HEK293 (cell line): ENCODE measurements around the gene PER1.

ENCODE experiments used
- ATF2 ChIP-seq: fragments of 450-650 bp; formaldehyde crosslinking; IDR thresholded peaks from 2 replicates; pipeline ENCODE4 v1.5.1; 2016; ENCODE audit warnings: missing biosample characterization, missing genetic modification characterization, low read depth
- HIC1 ChIP-seq: fragments of 450-650 bp; formaldehyde crosslinking; IDR thresholded peaks from 2 replicates; pipeline ENCODE4 v1.5.1; 2016; ENCODE audit warnings: missing biosample characterization, missing genetic modification characterization
- KLF10 ChIP-seq: fragments of 450-650 bp; IDR thresholded peaks from 2 replicates; pipeline ENCODE4 v1.5.1; 2018; ENCODE audit warnings: missing biosample characterization, mild to moderate bottlenecking, missing genetic modification characterization
- MZF1 ChIP-seq: fragments of 450-650 bp; formaldehyde crosslinking; IDR thresholded peaks from 2 replicates; pipeline ENCODE4 v1.5.1; 2017; ENCODE audit warnings: missing biosample characterization, missing genetic modification characterization, borderline replicate concordance
- RBAK ChIP-seq: fragments of 450-650 bp; formaldehyde crosslinking; IDR thresholded peaks from 2 replicates; pipeline ENCODE4 v1.5.1; 2016; ENCODE audit warnings: missing biosample characterization, missing genetic modification characterization
- SETDB1 ChIP-seq: IDR thresholded peaks from one replicate; pipeline ENCODE4 v1.6.1; 2017; ENCODE audit warnings: mild to moderate bottlenecking, low read length, moderate library complexity, mixed read lengths; ENCODE audit not compliant: insufficient read length
- SP2 ChIP-seq: fragments of 450-650 bp; formaldehyde crosslinking; IDR thresholded peaks from 2 replicates; pipeline ENCODE4 v1.5.1; 2016; ENCODE audit warnings: missing biosample characterization, missing genetic modification characterization
- SP3 ChIP-seq: fragments of 450-650 bp; formaldehyde crosslinking; IDR thresholded peaks from 2 replicates; pipeline ENCODE4 v1.5.1; 2016; ENCODE audit warnings: missing biosample characterization, missing genetic modification characterization
- ZBTB17 ChIP-seq: fragments of 450-650 bp; formaldehyde crosslinking; IDR thresholded peaks from 2 replicates; pipeline ENCODE4 v1.5.1; 2016; ENCODE audit warnings: missing biosample characterization, missing genetic modification characterization
- ZBTB48 ChIP-seq: fragments of 450-650 bp; formaldehyde crosslinking; IDR thresholded peaks from 2 replicates; pipeline ENCODE4 v1.5.1; 2016; ENCODE audit warnings: missing biosample characterization, missing genetic modification characterization
- ZEB2 ChIP-seq: fragments of 450-650 bp; formaldehyde crosslinking; IDR thresholded peaks from 2 replicates; pipeline ENCODE4 v1.5.1; 2016; ENCODE audit warnings: missing biosample characterization, missing genetic modification characterization
- ZFP69B ChIP-seq: fragments of 450-650 bp; formaldehyde crosslinking; IDR thresholded peaks from 2 replicates; pipeline ENCODE4 v1.5.1; 2016; ENCODE audit warnings: missing biosample characterization, missing genetic modification characterization
- ZIC2 ChIP-seq: fragments of 450-650 bp; formaldehyde crosslinking; IDR thresholded peaks from 2 replicates; pipeline ENCODE4 v1.5.1; 2016; ENCODE audit warnings: missing biosample characterization, missing genetic modification characterization
- ZNF112 ChIP-seq: fragments of 450-650 bp; formaldehyde crosslinking; IDR thresholded peaks from 2 replicates; pipeline ENCODE4 v1.5.0; 2017; ENCODE audit warnings: missing biosample characterization, missing genetic modification characterization
- ZNF2 ChIP-seq: fragments of 450-650 bp; formaldehyde crosslinking; IDR thresholded peaks from 2 replicates; pipeline ENCODE4 v1.5.1; 2016; ENCODE audit warnings: missing biosample characterization, missing genetic modification characterization
- ZNF311 ChIP-seq: fragments of 450-650 bp; formaldehyde crosslinking; IDR thresholded peaks from 2 replicates; pipeline ENCODE4 v1.5.1; 2017; ENCODE audit warnings: missing biosample characterization, missing genetic modification characterization, borderline replicate concordance
- ZNF394 ChIP-seq: fragments of 450-650 bp; formaldehyde crosslinking; IDR thresholded peaks from 2 replicates; pipeline ENCODE4 v1.5.1; 2016; ENCODE audit warnings: missing biosample characterization, missing genetic modification characterization, mild to moderate bottlenecking, moderate library complexity, borderline replicate concordance
- ZNF626 ChIP-seq: fragments of 450-650 bp; sonication (Bioruptor Pico); formaldehyde crosslinking; IDR thresholded peaks from 2 replicates; pipeline ENCODE4 v1.5.1; 2018; ENCODE audit warnings: missing biosample characterization, missing genetic modification characterization, inconsistent platforms
- ZNF768 ChIP-seq: fragments of 450-650 bp; formaldehyde crosslinking; IDR thresholded peaks from 2 replicates; pipeline ENCODE4 v1.5.1; 2018; ENCODE audit warnings: missing biosample characterization, mild to moderate bottlenecking, missing genetic modification characterization
- TF ChIP-seq, protein P1 (sequence below): fragments of 450-650 bp; formaldehyde crosslinking; IDR thresholded peaks from 2 replicates; pipeline ENCODE4 v1.5.1; 2016; ENCODE audit warnings: missing biosample characterization, missing genetic modification characterization
- TF ChIP-seq, protein P2 (sequence below): fragments of 450-650 bp; formaldehyde crosslinking; IDR thresholded peaks from 2 replicates; pipeline ENCODE4 v1.5.1; 2016; ENCODE audit warnings: missing biosample characterization, missing genetic modification characterization
- TF ChIP-seq, protein P3 (sequence below): fragments of 450-650 bp; formaldehyde crosslinking; IDR thresholded peaks from 2 replicates; pipeline ENCODE4 v1.5.1; 2016; ENCODE audit warnings: missing biosample characterization, missing genetic modification characterization, borderline replicate concordance
- TF ChIP-seq, protein P4 (sequence below): sonication (generic); formaldehyde crosslinking; IDR thresholded peaks from 2 replicates; pipeline ENCODE4 v1.8.1; 2022; ENCODE audit warnings: mild to moderate bottlenecking, moderate library complexity, missing genetic modification reagents
- TF ChIP-seq, protein P5 (sequence below): fragments of 450-650 bp; formaldehyde crosslinking; optimal IDR thresholded peaks from 2 replicates; pipeline ENCODE3; 2016; ENCODE audit warnings: missing biosample characterization, mild to moderate bottlenecking, missing genetic modification characterization
- TF ChIP-seq, protein P6 (sequence below): fragments of 450-650 bp; formaldehyde crosslinking; IDR thresholded peaks from 2 replicates; pipeline ENCODE4; 2016; ENCODE audit warnings: missing biosample characterization, missing genetic modification characterization

Gene PER1

DNA sequence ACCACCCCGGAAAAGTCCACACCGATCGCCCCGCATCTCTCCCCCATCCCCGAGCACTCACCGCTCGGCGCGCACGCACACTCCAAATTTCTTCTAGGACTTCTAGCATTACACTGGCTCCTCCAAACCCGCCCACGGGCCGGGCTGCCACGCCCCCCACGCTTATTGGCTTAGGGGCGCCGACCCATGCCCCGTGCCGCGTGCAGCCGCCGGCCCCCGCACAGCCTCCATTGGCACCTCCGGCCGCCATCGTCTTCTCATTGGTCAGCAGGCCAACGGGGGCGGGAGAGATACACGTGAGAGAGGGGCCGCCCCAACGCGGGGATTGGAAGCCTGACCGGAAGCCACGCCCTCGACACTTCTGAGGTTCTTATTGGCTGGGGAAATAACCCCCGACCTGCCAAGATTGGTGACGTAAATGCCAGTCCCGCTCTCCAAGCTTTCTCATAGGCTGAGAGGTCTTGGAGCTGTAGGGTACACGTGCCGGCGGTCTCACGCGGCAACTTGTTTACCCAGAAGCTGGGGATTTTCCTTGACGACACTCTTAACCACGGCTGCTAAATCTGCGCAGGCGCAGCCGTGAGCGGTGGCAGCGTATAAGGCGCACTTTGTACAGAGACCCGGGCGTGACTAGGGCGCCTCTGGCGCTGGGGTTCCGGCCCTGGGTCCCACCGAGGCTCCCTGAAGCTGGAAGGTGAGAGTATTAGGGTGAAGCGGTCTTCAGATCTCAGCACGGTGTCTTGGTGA lies 4.2 kb upstream of the PER1 start (continued):
- TF ChIP-seq HIC1 (tag by site-specific recombination) = peak; percentile 85
- peak; percentile 100 for TF ChIP-seq KLF10 (tag by site-specific recombination)
- TF ChIP-seq, protein P1, sequence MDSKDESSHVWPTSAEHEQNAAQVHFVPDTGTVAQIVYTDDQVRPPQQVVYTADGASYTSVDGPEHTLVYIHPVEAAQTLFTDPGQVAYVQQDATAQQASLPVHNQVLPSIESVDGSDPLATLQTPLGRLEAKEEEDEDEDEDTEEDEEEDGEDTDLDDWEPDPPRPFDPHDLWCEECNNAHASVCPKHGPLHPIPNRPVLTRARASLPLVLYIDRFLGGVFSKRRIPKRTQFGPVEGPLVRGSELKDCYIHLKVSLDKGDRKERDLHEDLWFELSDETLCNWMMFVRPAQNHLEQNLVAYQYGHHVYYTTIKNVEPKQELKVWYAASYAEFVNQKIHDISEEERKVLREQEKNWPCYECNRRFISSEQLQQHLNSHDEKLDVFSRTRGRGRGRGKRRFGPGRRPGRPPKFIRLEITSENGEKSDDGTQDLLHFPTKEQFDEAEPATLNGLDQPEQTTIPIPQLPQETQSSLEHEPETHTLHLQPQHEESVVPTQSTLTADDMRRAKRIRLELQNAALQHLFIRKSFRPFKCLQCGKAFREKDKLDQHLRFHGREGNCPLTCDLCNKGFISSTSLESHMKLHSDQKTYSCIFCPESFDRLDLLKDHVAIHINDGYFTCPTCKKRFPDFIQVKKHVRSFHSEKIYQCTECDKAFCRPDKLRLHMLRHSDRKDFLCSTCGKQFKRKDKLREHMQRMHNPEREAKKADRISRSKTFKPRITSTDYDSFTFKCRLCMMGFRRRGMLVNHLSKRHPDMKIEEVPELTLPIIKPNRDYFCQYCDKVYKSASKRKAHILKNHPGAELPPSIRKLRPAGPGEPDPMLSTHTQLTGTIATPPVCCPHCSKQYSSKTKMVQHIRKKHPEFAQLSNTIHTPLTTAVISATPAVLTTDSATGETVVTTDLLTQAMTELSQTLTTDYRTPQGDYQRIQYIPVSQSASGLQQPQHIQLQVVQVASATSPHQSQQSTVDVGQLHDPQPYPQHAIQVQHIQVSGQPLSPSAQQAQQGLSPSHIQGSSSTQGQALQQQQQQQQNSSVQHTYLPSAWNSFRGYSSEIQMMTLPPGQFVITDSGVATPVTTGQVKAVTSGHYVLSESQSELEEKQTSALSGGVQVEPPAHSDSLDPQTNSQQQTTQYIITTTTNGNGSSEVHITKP (tag by site-specific recombination) = peak; percentile 81
- TF ChIP-seq ZIC2 (tag by site-specific recombination) = no peak
- peak; percentile 51; the same call in 1 of the 2 replicates for TF ChIP-seq ZEB2 (tag by site-specific recombination)
- TF ChIP-seq SETDB1 = no peak
- no peak for TF ChIP-seq ZNF311 (tag by site-specific recombination)
- peak; percentile 94 for TF ChIP-seq ZFP69B (tag by site-specific recombination)
- TF ChIP-seq ATF2 (tag by site-specific recombination) = peak; percentile 86
- no peak for TF ChIP-seq ZBTB48 (tag by site-specific recombination)
- TF ChIP-seq, protein P2, sequence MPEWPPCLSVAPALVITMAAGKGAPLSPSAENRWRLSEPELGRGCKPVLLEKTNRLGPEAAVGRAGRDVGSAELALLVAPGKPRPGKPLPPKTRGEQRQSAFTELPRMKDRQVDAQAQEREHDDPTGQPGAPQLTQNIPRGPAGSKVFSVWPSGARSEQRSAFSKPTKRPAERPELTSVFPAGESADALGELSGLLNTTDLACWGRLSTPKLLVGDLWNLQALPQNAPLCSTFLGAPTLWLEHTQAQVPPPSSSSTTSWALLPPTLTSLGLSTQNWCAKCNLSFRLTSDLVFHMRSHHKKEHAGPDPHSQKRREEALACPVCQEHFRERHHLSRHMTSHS (tag by site-specific recombination) = no peak
- peak; percentile 100 for TF ChIP-seq SP2
- TF ChIP-seq, protein P3, sequence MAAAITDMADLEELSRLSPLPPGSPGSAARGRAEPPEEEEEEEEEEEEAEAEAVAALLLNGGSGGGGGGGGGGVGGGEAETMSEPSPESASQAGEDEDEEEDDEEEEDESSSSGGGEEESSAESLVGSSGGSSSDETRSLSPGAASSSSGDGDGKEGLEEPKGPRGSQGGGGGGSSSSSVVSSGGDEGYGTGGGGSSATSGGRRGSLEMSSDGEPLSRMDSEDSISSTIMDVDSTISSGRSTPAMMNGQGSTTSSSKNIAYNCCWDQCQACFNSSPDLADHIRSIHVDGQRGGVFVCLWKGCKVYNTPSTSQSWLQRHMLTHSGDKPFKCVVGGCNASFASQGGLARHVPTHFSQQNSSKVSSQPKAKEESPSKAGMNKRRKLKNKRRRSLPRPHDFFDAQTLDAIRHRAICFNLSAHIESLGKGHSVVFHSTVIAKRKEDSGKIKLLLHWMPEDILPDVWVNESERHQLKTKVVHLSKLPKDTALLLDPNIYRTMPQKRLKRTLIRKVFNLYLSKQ (tag by site-specific recombination) = no peak
- TF ChIP-seq, protein P4, sequence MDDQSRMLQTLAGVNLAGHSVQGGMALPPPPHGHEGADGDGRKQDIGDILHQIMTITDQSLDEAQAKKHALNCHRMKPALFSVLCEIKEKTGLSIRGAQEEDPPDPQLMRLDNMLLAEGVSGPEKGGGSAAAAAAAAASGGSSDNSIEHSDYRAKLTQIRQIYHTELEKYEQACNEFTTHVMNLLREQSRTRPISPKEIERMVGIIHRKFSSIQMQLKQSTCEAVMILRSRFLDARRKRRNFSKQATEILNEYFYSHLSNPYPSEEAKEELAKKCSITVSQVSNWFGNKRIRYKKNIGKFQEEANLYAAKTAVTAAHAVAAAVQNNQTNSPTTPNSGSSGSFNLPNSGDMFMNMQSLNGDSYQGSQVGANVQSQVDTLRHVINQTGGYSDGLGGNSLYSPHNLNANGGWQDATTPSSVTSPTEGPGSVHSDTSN = 0 out of 2 replicates have a peak, but pooled peaks have one; percentile 48
- peak; percentile 42; the same call in 1 of the 2 replicates for TF ChIP-seq ZNF2
- TF ChIP-seq ZNF394 (tag by site-specific recombination) = peak; percentile 62; the same call in 1 of the 2 replicates
- TF ChIP-seq ZBTB17 = peak; percentile 94
- TF ChIP-seq, protein P5, sequence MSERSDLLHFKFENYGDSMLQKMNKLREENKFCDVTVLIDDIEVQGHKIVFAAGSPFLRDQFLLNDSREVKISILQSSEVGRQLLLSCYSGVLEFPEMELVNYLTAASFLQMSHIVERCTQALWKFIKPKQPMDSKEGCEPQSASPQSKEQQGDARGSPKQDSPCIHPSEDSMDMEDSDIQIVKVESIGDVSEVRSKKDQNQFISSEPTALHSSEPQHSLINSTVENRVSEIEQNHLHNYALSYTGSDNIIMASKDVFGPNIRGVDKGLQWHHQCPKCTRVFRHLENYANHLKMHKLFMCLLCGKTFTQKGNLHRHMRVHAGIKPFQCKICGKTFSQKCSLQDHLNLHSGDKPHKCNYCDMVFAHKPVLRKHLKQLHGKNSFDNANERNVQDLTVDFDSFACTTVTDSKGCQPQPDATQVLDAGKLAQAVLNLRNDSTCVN (tag by site-specific recombination) = peak; percentile 72
- TF ChIP-seq SP3 (tag by site-specific recombination) = peak; percentile 96
- TF ChIP-seq ZNF112 (tag by site-specific recombination) = no peak
- TF ChIP-seq ZNF626 (tag by site-specific recombination) = no peak
- TF ChIP-seq, protein P6, sequence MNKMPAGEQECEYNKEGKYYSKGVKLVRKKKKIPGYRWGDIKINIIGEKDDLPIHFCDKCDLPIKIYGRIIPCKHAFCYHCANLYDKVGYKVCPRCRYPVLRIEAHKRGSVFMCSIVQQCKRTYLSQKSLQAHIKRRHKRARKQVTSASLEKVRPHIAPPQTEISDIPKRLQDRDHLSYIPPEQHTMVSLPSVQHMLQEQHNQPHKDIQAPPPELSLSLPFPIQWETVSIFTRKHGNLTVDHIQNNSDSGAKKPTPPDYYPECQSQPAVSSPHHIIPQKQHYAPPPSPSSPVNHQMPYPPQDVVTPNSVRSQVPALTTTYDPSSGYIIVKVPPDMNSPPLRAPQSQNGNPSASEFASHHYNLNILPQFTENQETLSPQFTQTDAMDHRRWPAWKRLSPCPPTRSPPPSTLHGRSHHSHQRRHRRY (tag by site-specific recombination) = no peak
- TF ChIP-seq RBAK (tag by site-specific recombination) = no peak
- TF ChIP-seq ZNF768 (tag by site-specific recombination) = no peak
- TF ChIP-seq MZF1 = no peak
